Gastroesophageal sphincter (tissue), 3 donors: ENCODE data around the gene SMPDL3A.

Experiments
- EP300 ChIP-seq: sonication (generic); formaldehyde crosslinking; IDR thresholded peaks from one replicate; pipeline ENCODE4 v1.6.1; 2017; ENCODE audit warnings: antibody characterized with exemption, mild to moderate bottlenecking
- POLR2A ChIP-seq, 2 donors: fragments of 450-650 bp; IDR thresholded peaks; one replicate each; pipeline ENCODE4 v1.6.1; 2017; ENCODE audit warnings: antibody characterized with exemption in 2 of 2, mild to moderate bottlenecking in 2 of 2, moderate library complexity in 1 of 2
- POLR2AphosphoS5 ChIP-seq: sonication (generic); formaldehyde crosslinking; IDR thresholded peaks from one replicate; pipeline ENCODE4 v1.6.1; 2017; ENCODE audit warnings: antibody characterized with exemption
- TF ChIP-seq, protein P1 (sequence below), 4 experiments: fragments of 200-600 bp in 2 of 4; fragments of 450-650 bp in 2 of 4; sonication (generic) in 1 of 4; IDR thresholded peaks; one replicate each; pipeline ENCODE4 v1.5.1; 2017 to 2019; ENCODE audit warnings: antibody characterized with exemption in 4 of 4, mild to moderate bottlenecking in 2 of 4, moderate library complexity in 2 of 4

DNA sequence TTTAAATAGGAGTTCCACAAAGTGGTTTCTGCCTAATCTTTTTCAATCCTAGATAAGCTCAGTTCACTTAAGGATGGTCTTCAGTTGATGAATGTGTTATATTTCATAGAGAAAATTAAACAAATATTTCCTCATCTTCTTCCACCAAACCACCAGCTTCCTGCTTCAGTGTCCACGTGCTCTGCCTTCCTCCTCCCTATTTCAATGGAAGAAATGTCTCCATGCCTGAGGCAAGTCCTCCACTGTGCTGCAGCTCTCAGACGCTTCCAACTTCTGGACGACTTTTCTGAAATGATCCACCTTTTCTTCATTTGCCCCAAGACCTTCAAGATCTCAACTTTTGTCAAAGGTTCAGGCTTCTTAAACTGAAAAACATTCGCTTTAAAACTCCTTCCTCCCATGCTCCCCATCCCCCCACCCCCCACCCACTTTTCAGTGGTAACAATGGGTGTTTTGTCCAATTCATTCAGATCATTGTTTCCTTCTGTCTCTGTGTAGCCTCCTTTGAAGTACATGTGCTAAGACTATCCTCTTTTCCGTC, 34.8 kb upstream of the SMPDL3A start:
- TF ChIP-seq, protein P1, sequence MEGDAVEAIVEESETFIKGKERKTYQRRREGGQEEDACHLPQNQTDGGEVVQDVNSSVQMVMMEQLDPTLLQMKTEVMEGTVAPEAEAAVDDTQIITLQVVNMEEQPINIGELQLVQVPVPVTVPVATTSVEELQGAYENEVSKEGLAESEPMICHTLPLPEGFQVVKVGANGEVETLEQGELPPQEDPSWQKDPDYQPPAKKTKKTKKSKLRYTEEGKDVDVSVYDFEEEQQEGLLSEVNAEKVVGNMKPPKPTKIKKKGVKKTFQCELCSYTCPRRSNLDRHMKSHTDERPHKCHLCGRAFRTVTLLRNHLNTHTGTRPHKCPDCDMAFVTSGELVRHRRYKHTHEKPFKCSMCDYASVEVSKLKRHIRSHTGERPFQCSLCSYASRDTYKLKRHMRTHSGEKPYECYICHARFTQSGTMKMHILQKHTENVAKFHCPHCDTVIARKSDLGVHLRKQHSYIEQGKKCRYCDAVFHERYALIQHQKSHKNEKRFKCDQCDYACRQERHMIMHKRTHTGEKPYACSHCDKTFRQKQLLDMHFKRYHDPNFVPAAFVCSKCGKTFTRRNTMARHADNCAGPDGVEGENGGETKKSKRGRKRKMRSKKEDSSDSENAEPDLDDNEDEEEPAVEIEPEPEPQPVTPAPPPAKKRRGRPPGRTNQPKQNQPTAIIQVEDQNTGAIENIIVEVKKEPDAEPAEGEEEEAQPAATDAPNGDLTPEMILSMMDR (IDR thresholded peaks at IDR 0.05) = no peak
- TF ChIP-seq POLR2A (IDR thresholded peaks at IDR 0.05) = no peak
- TF ChIP-seq EP300 = no peak
- TF ChIP-seq POLR2AphosphoS5 = no peak
